SK-N-SH (cell line): ENCODE measurements around the gene SMURF1. TPM values are rescaled to one million over a fixed set of nuclear protein-coding genes. Genes with fewer than 3 reads are reported as not detected.

Source experiments
- CTCF ChIA-PET: fragments of 300-600, 350-600 bp; formaldehyde crosslinking; extraction: SDS; loops from one replicate; lab custom pipeline; 2021; lab: Yijun Ruan, JAX
- POLR2A ChIA-PET: fragments of 350-600 bp; sonication (Branson Sonifier 250); formaldehyde crosslinking; extraction: SDS; loops from one replicate; lab custom pipeline; 2020; ENCODE audit warnings: antibody characterized with exemption, inconsistent platforms; lab: Yijun Ruan, JAX
- DNase-seq: peaks from one replicate; pipeline ENCODE4 v3.0.0; 2012
- H2AFZ ChIP-seq: fragments of 200-600 bp; sonication (generic); 2 replicates; pipeline ENCODE4 v1.8.1; 2016; ENCODE audit warnings: antibody characterized with exemption, mild to moderate bottlenecking, low read depth
- H3F3A ChIP-seq: fragments of 200-600 bp; sonication (generic); replicated peaks from 2 replicates; pipeline ENCODE3; 2016; ENCODE audit warnings: antibody characterized with exemption, mild to moderate bottlenecking; ENCODE audit not compliant: insufficient read depth
- H3K27ac ChIP-seq, 2 experiments: fragments of 200-500 bp in 1 of 2; fragments of 200-600 bp in 1 of 2; sonication (Bioruptor generic) in 1 of 2; sonication (generic), shearing (Covaris generic) in 1 of 2; 2 replicates each; pipeline versions ENCODE4 v1.5.1 to v1.6.1; 2014 to 2016; ENCODE audit warnings: low read depth in 2 of 2, inconsistent platforms in 1 of 2, low read length in 1 of 2, mild to moderate bottlenecking in 1 of 2, mixed read lengths in 1 of 2
- H3K27me3 ChIP-seq: fragments of 200-600 bp; sonication (generic), shearing (Covaris generic); 2 replicates; pipeline ENCODE4 v1.6.1; 2016; ENCODE audit warnings: mixed run types; ENCODE audit not compliant: insufficient read depth
- H3K36me3 ChIP-seq, 2 experiments: fragments of 200-500 bp in 1 of 2; fragments of 200-600 bp in 1 of 2; sonication (Bioruptor generic) in 1 of 2; sonication (generic) in 1 of 2; replicated peaks in 1 of 2; 2 replicates each; pipeline versions ENCODE3 to v1.5.1; 2014 to 2016; ENCODE audit warnings: low read length in 1 of 2, mild to moderate bottlenecking in 1 of 2; ENCODE audit not compliant: insufficient read depth in 2 of 2, control insufficient read depth in 1 of 2
- H3K4me1 ChIP-seq, 2 experiments: fragments of 200-500 bp in 1 of 2; fragments of 200-600 bp in 1 of 2; sonication (Bioruptor generic) in 1 of 2; sonication (generic), shearing (Covaris generic) in 1 of 2; 2 replicates each; pipeline versions ENCODE4 v1.5.1 to v1.6.1; 2014 to 2016; ENCODE audit warnings: low read depth in 1 of 2, low read length in 1 of 2, mixed run types in 1 of 2; ENCODE audit not compliant: insufficient read depth in 2 of 2, control insufficient read depth in 1 of 2
- H3K4me2 ChIP-seq: fragments of 200-600 bp; sonication (generic), shearing (Covaris generic); 2 replicates; pipeline ENCODE4 v1.6.1; 2017; ENCODE audit warnings: mixed run types
- H3K4me3 ChIP-seq, 2 experiments: fragments of 200-500 bp in 1 of 2; fragments of 200-600 bp in 1 of 2; sonication (Bioruptor generic) in 1 of 2; sonication (generic), shearing (Covaris generic) in 1 of 2; 2 replicates each; pipeline versions ENCODE4 v1.5.1 to v1.8.1; 2014 to 2016; ENCODE audit warnings: low read depth in 2 of 2, inconsistent platforms in 1 of 2, low read length in 1 of 2, mild to moderate bottlenecking in 1 of 2, mixed read lengths in 1 of 2, moderate library complexity in 1 of 2
- H3K79me2 ChIP-seq: fragments of 200-600 bp; sonication (generic); 2 replicates; pipeline ENCODE4 v1.8.1; 2017; ENCODE audit warnings: mild to moderate bottlenecking; ENCODE audit not compliant: insufficient read depth
- H3K9ac ChIP-seq: fragments of 200-600 bp; sonication (generic); 2 replicates; pipeline ENCODE4 v1.6.1; 2017; ENCODE audit warnings: mixed run types
- H3K9me2 ChIP-seq: fragments of 200-600 bp; sonication (generic); 2 replicates; pipeline ENCODE4 v1.6.1; 2017; ENCODE audit warnings: mixed run types
- H3K9me3 ChIP-seq: fragments of 200-600 bp; sonication (generic); 2 replicates; pipeline ENCODE4 v1.6.1; 2017; ENCODE audit warnings: mixed run types, mild to moderate bottlenecking, moderate library complexity
- H4K20me1 ChIP-seq: fragments of 200-600 bp; sonication (generic); 2 replicates; pipeline ENCODE4 v1.6.1; 2017; ENCODE audit warnings: mild to moderate bottlenecking, mixed run types; ENCODE audit not compliant: insufficient read depth
- ELF1 ChIP-seq: IDR thresholded peaks from 2 replicates; pipeline ENCODE4 v1.4.0; 2012
- EP300 ChIP-seq, 2 experiments: IDR thresholded peaks; 2 replicates each; pipeline versions ENCODE4 v1.4.0 to v1.6.1; 2012; ENCODE audit warnings: borderline replicate concordance in 1 of 2, low read depth in 1 of 2, low read length in 1 of 2
- GABPA ChIP-seq: IDR thresholded peaks from 2 replicates; pipeline ENCODE4 v1.4.0; 2012; ENCODE audit warnings: low read depth, mild to moderate bottlenecking
- MXI1 ChIP-seq: IDR thresholded peaks from 2 replicates; pipeline ENCODE4 v1.6.1; 2012; ENCODE audit warnings: mild to moderate bottlenecking, low read depth, low read length, improper control_type of control experiment
- NRF1 ChIP-seq: IDR thresholded peaks from 2 replicates; pipeline ENCODE4 v1.6.1; 2012; ENCODE audit warnings: low read depth, mild to moderate bottlenecking, low read length
- POLR2AphosphoS5 ChIP-seq: IDR thresholded peaks from 2 replicates; pipeline ENCODE4 v1.6.1; 2012; ENCODE audit warnings: low read depth, low read length
- RXRA ChIP-seq: IDR thresholded peaks from 2 replicates; pipeline ENCODE4 v1.4.0; 2012; ENCODE audit warnings: low read depth, mild to moderate bottlenecking, borderline replicate concordance
- SIN3A ChIP-seq: IDR thresholded peaks from 2 replicates; pipeline ENCODE4 v1.6.1; 2012; ENCODE audit warnings: low read depth, mild to moderate bottlenecking, low read length, moderate library complexity, borderline replicate concordance
- SMC3 ChIP-seq: IDR thresholded peaks from 2 replicates; pipeline ENCODE4 v1.6.1; 2012; ENCODE audit warnings: low read depth, low read length, improper control_type of control experiment
- TAF1 ChIP-seq: IDR thresholded peaks from 2 replicates; pipeline ENCODE4 v1.6.1; 2012; ENCODE audit warnings: low read depth, mild to moderate bottlenecking, low read length, moderate library complexity, borderline replicate concordance
- YY1 ChIP-seq: IDR thresholded peaks from 2 replicates; pipeline ENCODE4 v1.4.0; 2012; ENCODE audit warnings: low read depth, mild to moderate bottlenecking
- WGBS: methylation state at CpG from one replicate; pipeline ENCODE4 v1.1.6; 2017; ENCODE audit warnings: low lambda C conversion rate; 5-methylcytosine and 5-hydroxymethylcytosine counted together
- polyA plus RNA-seq, 3 experiments: library from polyadenylated mRNA; depleted of rRNA; stranded (reverse); fragments of >200 nt; gene quantifications; 2 replicates each; pipeline ENCODE4 v1.2.3, GENCODE V29; 2012
- TF ChIP-seq, protein P1 (sequence below): IDR thresholded peaks from 2 replicates; pipeline ENCODE4 v1.4.0; 2012; ENCODE audit warnings: low read depth
- TF ChIP-seq, protein P2 (sequence below): fragments of 150-350 bp; IDR thresholded peaks from 2 replicates; pipeline ENCODE4 v1.6.1; 2017; ENCODE audit warnings: antibody characterized with exemption, low read length, low read depth, borderline replicate concordance
- TF ChIP-seq, protein P3 (sequence below): IDR thresholded peaks from 2 replicates; pipeline ENCODE4 v1.4.0; 2012; ENCODE audit warnings: low read depth, borderline replicate concordance
- TF ChIP-seq, protein P4 (sequence below): IDR thresholded peaks from 2 replicates; pipeline ENCODE4 v1.6.1; 2012; ENCODE audit warnings: mild to moderate bottlenecking, low read depth, low read length, moderate library complexity
- TF ChIP-seq, protein P5 (sequence below): IDR thresholded peaks from 2 replicates; pipeline ENCODE4 v1.4.0; 2012; ENCODE audit warnings: low read depth, borderline replicate concordance
- TF ChIP-seq, protein P6 (sequence below): fragments of 150-350 bp; IDR thresholded peaks from 2 replicates; pipeline ENCODE4 v1.6.1; 2016; ENCODE audit warnings: mild to moderate bottlenecking, low read depth, low read length

Gene SMURF1
- polyA plus RNA-seq, 1 of the 3 experiments (the other 2 are of a cell fraction) = 12.9 TPM

DNA sequence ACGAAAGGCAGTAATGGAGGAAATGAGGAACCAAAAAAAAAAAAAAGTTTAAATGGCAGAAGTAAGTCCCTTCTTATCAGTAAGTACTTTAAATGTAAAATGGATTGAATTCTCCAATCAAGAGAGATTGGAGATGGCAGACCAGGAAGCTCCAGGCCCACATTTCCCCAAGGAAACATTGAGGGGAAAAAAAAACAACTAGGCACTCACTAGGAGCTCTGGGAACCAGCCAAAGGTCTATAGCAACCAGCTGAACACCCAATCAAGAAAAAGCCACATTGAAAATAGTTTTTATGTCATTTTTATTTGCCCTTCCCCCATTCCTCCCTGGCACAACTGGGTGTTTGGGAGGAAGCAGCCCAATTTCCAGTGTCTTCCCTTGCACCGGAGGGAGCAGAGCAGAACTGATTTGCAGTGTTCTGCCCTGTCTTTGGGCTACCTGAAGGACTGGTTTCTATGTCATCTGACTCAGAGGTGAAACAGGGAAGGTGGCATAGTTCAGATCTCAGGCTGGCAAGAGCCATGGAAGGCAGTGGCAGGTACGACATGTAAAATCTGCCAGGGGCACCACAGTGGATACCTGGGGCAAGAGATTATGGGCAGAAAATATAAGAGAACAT, 121.9 kb downstream of the SMURF1 start:
- H2AFZ ChIP-seq = no peak overlapping the region
- 96% methylated on average over 3 of the region's 3 CpGs for WGBS

More for the DNA sequence above, 121.9 kb downstream of the SMURF1 start:
- Histone ChIP-seq H3K9me3 (no peaks in the 10 kb centered on the region), H3K4me1 (no peaks in the 10 kb centered on the region), H3K27ac (no peak overlapping the region), H4K20me1 (no peaks in the 10 kb centered on the region), H3K9ac (no peak overlapping the region), H3K36me3 (peaks cover 26 to 49% of the 10 kb centered on the region in 2 experiments), H3K9me2 (no peaks in the 10 kb centered on the region), H3K79me2 (peaks cover 27% of the 10 kb centered on the region; the same call in 1 of the 2 replicates), H3K27me3 (no peaks in the 10 kb centered on the region), H3F3A (peaks cover 8% of the 10 kb centered on the region), H3K4me2 (no peak overlapping the region), H3K4me3 (no peak overlapping the region)
- ChIA-PET POLR2A (no interaction called here), CTCF (interaction anchor here (0.6 to 1.2 kb wide), 3 partner anchors 18 to 598 kb away, joined by 3 to 6 read pairs (median 4); no protein-coding TSS in a partner anchor)
- no peak for TF ChIP-seq SMC3
- TF ChIP-seq, protein P1, sequence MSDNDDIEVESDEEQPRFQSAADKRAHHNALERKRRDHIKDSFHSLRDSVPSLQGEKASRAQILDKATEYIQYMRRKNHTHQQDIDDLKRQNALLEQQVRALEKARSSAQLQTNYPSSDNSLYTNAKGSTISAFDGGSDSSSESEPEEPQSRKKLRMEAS = no peak
- TF ChIP-seq, protein P2, sequence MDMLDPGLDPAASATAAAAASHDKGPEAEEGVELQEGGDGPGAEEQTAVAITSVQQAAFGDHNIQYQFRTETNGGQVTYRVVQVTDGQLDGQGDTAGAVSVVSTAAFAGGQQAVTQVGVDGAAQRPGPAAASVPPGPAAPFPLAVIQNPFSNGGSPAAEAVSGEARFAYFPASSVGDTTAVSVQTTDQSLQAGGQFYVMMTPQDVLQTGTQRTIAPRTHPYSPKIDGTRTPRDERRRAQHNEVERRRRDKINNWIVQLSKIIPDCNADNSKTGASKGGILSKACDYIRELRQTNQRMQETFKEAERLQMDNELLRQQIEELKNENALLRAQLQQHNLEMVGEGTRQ = no peak
- no peak for TF ChIP-seq TAF1
- TF ChIP-seq, protein P3, sequence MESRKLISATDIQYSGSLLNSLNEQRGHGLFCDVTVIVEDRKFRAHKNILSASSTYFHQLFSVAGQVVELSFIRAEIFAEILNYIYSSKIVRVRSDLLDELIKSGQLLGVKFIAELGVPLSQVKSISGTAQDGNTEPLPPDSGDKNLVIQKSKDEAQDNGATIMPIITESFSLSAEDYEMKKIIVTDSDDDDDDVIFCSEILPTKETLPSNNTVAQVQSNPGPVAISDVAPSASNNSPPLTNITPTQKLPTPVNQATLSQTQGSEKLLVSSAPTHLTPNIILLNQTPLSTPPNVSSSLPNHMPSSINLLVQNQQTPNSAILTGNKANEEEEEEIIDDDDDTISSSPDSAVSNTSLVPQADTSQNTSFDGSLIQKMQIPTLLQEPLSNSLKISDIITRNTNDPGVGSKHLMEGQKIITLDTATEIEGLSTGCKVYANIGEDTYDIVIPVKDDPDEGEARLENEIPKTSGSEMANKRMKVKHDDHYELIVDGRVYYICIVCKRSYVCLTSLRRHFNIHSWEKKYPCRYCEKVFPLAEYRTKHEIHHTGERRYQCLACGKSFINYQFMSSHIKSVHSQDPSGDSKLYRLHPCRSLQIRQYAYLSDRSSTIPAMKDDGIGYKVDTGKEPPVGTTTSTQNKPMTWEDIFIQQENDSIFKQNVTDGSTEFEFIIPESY = no peak
- no peak for TF ChIP-seq EP300 (IDR thresholded peaks at IDR 0.05; ENCODE audit: borderline replicate concordance in 1 of 2, low read depth in 1 of 2, low read length in 1 of 2)
- no peak for TF ChIP-seq RXRA
- TF ChIP-seq MXI1 = no peak
- TF ChIP-seq, protein P4, sequence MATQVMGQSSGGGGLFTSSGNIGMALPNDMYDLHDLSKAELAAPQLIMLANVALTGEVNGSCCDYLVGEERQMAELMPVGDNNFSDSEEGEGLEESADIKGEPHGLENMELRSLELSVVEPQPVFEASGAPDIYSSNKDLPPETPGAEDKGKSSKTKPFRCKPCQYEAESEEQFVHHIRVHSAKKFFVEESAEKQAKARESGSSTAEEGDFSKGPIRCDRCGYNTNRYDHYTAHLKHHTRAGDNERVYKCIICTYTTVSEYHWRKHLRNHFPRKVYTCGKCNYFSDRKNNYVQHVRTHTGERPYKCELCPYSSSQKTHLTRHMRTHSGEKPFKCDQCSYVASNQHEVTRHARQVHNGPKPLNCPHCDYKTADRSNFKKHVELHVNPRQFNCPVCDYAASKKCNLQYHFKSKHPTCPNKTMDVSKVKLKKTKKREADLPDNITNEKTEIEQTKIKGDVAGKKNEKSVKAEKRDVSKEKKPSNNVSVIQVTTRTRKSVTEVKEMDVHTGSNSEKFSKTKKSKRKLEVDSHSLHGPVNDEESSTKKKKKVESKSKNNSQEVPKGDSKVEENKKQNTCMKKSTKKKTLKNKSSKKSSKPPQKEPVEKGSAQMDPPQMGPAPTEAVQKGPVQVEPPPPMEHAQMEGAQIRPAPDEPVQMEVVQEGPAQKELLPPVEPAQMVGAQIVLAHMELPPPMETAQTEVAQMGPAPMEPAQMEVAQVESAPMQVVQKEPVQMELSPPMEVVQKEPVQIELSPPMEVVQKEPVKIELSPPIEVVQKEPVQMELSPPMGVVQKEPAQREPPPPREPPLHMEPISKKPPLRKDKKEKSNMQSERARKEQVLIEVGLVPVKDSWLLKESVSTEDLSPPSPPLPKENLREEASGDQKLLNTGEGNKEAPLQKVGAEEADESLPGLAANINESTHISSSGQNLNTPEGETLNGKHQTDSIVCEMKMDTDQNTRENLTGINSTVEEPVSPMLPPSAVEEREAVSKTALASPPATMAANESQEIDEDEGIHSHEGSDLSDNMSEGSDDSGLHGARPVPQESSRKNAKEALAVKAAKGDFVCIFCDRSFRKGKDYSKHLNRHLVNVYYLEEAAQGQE = no peak
- TF ChIP-seq YY1 = no peak
- TF ChIP-seq, protein P5, sequence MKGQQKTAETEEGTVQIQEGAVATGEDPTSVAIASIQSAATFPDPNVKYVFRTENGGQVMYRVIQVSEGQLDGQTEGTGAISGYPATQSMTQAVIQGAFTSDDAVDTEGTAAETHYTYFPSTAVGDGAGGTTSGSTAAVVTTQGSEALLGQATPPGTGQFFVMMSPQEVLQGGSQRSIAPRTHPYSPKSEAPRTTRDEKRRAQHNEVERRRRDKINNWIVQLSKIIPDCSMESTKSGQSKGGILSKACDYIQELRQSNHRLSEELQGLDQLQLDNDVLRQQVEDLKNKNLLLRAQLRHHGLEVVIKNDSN = no peak
- TF ChIP-seq ELF1 = no peak
- TF ChIP-seq SIN3A = no peak
- TF ChIP-seq NRF1 = no peak
- no peak for TF ChIP-seq GABPA
- TF ChIP-seq, protein P6, sequence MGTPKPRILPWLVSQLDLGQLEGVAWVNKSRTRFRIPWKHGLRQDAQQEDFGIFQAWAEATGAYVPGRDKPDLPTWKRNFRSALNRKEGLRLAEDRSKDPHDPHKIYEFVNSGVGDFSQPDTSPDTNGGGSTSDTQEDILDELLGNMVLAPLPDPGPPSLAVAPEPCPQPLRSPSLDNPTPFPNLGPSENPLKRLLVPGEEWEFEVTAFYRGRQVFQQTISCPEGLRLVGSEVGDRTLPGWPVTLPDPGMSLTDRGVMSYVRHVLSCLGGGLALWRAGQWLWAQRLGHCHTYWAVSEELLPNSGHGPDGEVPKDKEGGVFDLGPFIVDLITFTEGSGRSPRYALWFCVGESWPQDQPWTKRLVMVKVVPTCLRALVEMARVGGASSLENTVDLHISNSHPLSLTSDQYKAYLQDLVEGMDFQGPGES = no peak
- TF ChIP-seq POLR2AphosphoS5 = no peak
- no peak for DNase-seq
